Neural cell (in vitro differentiated cells): ENCODE data around the gene ICA1.

Source experiments
- CTCF ChIP-seq: fragments of 450-650 bp; IDR thresholded peaks from 2 replicates; pipeline ENCODE4 v1.5.1; 2014; ENCODE audit warnings: antibody characterized with exemption, mild to moderate bottlenecking, moderate library complexity; ENCODE audit not compliant: poor library complexity, severe bottlenecking
- EP300 ChIP-seq: fragments of 450-650 bp; conservative IDR thresholded peaks from 2 replicates; pipeline ENCODE4 v1.6.1; 2014; ENCODE audit warnings: antibody characterized with exemption, mild to moderate bottlenecking, moderate library complexity; ENCODE audit not compliant: poor library complexity, severe bottlenecking
- EZH2 ChIP-seq: fragments of 200-600, 300-800 bp; shearing (Covaris generic), sonication (generic); IDR thresholded peaks from 2 replicates; pipeline ENCODE4 v1.6.1; 2014; ENCODE audit warnings: antibody characterized with exemption, low read length, borderline replicate concordance, mild to moderate bottlenecking; ENCODE audit not compliant: insufficient read depth, poor library complexity, severe bottlenecking
- MXI1 ChIP-seq: fragments of 450-650 bp; conservative IDR thresholded peaks from 2 replicates; pipeline ENCODE4 v1.6.1; 2014; ENCODE audit warnings: antibody characterized with exemption, mild to moderate bottlenecking; ENCODE audit not compliant: poor library complexity, severe bottlenecking
- POLR2AphosphoS5 ChIP-seq: IDR thresholded peaks from 2 replicates; pipeline ENCODE4 v1.6.1; 2012
- RAD21 ChIP-seq: fragments of 450-650 bp; conservative IDR thresholded peaks from 2 replicates; pipeline ENCODE4 v1.6.1; 2014; ENCODE audit warnings: antibody characterized with exemption, mild to moderate bottlenecking, moderate library complexity
- SMC3 ChIP-seq: fragments of 450-650 bp; conservative IDR thresholded peaks from 2 replicates; pipeline ENCODE4 v1.6.1; 2014; ENCODE audit warnings: antibody characterized with exemption, mild to moderate bottlenecking, moderate library complexity; ENCODE audit not compliant: poor library complexity
- TAF1 ChIP-seq: IDR thresholded peaks from 2 replicates; pipeline ENCODE4 v1.6.1; 2012; ENCODE audit warnings: low read depth
- TF ChIP-seq, protein P1 (sequence below): IDR thresholded peaks from 2 replicates; pipeline ENCODE4 v1.6.1; 2012; ENCODE audit warnings: borderline replicate concordance

GRCh38 chr7:8112685-8113084 lies 149.3 kb downstream of the ICA1 start:
- no peak for TF ChIP-seq CTCF
- no peak for TF ChIP-seq EP300
- TF ChIP-seq POLR2AphosphoS5: no peak
- no peak for TF ChIP-seq RAD21
- no peak for TF ChIP-seq EZH2
- TF ChIP-seq, protein P1, sequence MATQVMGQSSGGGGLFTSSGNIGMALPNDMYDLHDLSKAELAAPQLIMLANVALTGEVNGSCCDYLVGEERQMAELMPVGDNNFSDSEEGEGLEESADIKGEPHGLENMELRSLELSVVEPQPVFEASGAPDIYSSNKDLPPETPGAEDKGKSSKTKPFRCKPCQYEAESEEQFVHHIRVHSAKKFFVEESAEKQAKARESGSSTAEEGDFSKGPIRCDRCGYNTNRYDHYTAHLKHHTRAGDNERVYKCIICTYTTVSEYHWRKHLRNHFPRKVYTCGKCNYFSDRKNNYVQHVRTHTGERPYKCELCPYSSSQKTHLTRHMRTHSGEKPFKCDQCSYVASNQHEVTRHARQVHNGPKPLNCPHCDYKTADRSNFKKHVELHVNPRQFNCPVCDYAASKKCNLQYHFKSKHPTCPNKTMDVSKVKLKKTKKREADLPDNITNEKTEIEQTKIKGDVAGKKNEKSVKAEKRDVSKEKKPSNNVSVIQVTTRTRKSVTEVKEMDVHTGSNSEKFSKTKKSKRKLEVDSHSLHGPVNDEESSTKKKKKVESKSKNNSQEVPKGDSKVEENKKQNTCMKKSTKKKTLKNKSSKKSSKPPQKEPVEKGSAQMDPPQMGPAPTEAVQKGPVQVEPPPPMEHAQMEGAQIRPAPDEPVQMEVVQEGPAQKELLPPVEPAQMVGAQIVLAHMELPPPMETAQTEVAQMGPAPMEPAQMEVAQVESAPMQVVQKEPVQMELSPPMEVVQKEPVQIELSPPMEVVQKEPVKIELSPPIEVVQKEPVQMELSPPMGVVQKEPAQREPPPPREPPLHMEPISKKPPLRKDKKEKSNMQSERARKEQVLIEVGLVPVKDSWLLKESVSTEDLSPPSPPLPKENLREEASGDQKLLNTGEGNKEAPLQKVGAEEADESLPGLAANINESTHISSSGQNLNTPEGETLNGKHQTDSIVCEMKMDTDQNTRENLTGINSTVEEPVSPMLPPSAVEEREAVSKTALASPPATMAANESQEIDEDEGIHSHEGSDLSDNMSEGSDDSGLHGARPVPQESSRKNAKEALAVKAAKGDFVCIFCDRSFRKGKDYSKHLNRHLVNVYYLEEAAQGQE: no peak
- no peak for TF ChIP-seq SMC3
- TF ChIP-seq TAF1: no peak
- no peak for TF ChIP-seq MXI1
